GM12872 (cell line): ENCODE measurements around the gene GPC1.
A peak's percentile ranks its signal among the peaks of the same experiment; 100 is the strongest.

Experiments used
- TF ChIP-seq, protein P1 (sequence below): IDR thresholded peaks from 3 replicates; pipeline ENCODE4 v1.5.1; 2011; ENCODE audit warnings: low read depth, mild to moderate bottlenecking, low read length, moderate library complexity; ENCODE audit not compliant: insufficient read depth

GPC1 gene

GRCh38 chr2:240412211-240412861 is 23.1 kb upstream of the GPC1 start:
- TF ChIP-seq, protein P1, sequence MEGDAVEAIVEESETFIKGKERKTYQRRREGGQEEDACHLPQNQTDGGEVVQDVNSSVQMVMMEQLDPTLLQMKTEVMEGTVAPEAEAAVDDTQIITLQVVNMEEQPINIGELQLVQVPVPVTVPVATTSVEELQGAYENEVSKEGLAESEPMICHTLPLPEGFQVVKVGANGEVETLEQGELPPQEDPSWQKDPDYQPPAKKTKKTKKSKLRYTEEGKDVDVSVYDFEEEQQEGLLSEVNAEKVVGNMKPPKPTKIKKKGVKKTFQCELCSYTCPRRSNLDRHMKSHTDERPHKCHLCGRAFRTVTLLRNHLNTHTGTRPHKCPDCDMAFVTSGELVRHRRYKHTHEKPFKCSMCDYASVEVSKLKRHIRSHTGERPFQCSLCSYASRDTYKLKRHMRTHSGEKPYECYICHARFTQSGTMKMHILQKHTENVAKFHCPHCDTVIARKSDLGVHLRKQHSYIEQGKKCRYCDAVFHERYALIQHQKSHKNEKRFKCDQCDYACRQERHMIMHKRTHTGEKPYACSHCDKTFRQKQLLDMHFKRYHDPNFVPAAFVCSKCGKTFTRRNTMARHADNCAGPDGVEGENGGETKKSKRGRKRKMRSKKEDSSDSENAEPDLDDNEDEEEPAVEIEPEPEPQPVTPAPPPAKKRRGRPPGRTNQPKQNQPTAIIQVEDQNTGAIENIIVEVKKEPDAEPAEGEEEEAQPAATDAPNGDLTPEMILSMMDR, result no peak

DNA sequence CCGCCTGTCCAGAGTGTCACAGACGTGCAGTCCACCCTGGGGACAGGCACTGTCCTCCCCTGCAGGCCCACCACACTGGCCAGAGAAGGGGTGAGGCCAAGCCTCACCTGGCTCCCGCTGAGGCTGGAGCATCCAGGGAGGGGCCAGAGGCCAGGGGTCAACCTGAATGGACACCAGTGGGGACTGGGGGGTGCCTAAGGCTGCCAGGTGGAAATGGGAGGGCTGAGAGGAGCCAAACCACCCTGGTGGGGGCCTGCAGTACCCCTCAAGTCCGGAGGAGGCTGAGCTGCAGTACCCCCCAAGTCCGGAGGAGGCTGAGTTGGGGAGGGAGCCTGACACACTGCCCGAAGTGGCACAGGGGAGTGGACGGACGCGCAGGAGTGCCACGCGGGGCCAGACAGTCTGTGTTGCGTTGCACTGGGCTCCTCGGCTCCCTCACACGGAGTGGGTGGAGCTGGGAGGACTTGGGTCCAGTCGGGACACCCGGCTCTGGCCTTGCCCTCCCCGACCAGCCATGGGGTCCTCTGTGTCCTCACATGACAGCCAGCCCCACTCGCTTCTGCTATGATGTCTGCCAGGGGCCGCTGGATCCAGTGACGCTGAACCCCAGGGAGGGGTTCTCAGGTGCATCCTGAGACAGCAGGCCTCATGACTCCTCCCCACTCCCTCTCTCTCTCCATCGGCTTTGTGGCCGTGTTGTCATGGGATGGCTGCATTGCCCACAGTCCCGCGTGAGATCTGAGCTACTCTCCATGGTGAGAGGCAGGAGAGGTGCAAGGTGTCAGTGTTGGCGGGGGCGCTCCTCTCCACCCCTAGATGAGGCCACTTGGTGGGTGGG is 22.3 kb upstream of the GPC1 start:
- TF ChIP-seq, protein P1, result 0 out of 3 replicates have a peak, but pooled peaks have one; percentile 15

- TF ChIP-seq, protein P1, result no peak
These were observed 21.5 kb upstream of the GPC1 start for GRCh38 chr2:240413813-240414429.

- TF ChIP-seq, protein P1, result no peak
These were observed 18.6 kb upstream of the GPC1 start for GRCh38 chr2:240416821-240417220.

DNA sequence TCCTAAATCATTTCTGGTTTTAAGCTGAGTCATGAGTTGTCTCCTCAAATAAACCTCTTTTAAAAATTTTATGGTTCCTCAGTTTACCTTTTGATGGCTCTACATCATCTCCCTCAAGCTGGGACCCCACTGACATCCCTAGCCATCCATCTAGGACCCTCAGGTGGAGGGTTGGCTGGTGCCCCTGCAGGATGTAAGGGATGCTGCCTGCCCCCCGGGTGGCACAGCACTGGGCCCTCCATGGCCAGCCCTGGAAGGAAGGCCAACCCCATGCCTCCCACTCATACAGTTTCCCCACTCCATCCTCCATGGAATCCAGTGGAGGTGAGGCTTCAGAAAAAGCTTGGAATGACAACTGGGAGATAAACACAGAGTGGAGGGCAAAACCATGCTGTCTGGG is 17.2 kb upstream of the GPC1 start:
- TF ChIP-seq, protein P1, result no peak

DNA sequence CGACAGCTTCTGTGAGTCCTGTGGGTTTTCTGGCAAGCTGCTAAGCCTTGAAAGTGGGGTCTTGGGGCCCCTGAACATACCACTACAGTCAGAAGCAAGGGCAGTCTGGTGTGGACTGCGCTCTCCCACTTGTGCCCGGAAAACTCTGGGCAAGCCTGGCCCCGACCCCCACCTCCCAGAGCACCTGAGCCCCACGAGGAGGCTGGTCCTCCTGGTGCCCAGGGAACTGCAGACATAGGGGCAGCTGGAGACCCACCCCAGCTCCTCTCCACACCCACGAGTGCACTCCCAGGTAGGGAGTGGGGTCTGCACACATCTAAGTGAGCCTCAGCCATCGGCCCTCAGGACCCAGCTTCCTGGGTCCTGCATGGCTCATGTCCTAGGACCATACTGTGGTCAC is 16.2 kb upstream of the GPC1 start:
- TF ChIP-seq, protein P1, result no peak

DNA sequence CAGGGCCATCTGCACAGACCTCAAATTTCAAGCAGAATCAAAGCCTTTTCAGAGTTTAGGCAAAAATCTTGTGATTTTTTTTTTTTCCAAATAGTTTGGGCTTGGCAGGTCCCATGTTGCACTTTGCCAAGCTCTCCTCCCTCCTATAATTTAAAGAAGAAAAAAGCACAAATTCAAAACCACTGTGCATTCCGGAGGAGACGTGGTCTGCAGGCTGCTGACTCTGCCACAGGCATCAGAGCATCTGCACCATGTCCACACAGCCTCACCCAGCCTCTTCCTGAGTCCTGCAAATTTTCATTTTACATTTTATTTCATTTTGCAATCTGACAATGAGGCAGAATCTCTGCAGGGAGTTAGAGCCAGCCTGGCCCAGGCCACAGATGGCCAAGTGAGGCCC is 15.7 kb upstream of the GPC1 start:
- TF ChIP-seq, protein P1, result no peak
